GM21825 (cell line): ENCODE measurements around the gene ST3GAL4.

ENCODE experiments used
- ATAC-seq: cut with Tn5 transposase; IDR thresholded peaks from one replicate; pipeline ENCODE4 v1.9.1; 2021; ENCODE audit warnings: mild to moderate bottlenecking, moderate library complexity; ENCODE audit not compliant: unreplicated experiment

ST3GAL4 gene

DNA sequence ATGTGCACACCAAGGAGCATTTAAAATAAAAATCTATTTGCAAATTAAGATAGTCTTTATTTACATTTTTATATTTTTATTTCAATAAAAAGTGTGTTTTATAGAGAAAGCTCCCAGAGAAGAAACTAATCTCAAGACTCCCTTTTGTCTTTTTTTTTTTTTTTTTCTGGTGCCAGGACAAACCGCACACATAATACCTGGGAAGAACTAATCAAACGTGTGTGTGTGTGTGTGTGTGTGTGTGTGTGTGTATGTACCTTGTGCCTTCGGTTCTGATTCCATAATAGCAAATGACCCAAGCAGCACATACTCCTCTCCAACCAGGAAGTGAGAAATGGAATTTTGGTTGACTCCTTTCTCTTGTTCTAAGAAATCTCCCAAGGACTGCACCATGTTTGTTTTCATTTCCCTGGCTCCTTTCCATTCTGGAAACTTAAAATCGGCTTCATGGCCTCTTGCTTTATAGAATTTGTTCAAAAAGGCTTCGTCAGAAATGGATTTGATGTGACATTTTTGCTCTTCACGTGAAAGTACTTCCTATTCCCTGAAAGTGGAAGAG, 65.3 kb downstream of the ST3GAL4 start:
- ATAC-seq: no peak

DNA sequence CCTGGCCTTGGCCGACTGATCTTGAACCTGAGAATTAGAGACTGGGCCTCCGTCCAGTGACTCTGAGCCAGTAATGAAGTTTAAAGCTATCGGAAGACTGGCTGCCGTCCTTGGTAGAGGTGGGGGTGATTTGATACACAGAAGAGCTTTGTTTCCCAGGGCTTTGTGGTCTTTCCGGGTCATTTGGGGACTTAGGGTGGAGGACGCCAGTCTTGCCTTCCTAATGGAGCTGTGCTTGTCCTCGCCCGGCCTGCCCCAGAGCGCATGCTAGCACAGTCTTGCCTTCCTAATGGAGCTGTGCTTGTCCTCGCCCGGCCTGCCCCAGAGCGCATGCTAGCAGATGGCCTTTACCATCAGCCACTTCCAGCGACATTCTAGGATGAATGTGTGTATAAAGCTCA, 65.8 kb downstream of the ST3GAL4 start:
- ATAC-seq: no peak

DNA sequence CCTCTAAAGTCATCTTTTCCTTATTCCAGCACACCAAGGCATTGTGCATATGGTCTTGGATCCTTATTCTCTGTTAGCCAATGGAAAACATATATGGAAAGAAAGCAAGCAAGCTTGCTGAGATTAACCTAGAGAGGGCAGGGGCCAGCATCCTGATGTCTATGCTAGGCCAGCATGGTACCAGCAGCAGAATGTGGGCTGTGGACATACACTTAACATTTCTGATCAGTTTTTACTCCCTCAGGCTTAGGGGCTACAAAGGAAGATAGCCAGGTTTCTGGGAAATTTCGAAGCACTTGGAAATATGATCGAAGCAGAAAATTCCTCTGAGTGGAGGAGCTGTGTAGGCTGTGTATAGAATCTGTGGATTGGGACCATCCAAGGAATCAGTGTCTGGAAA, 67.0 kb downstream of the ST3GAL4 start:
- no peak for ATAC-seq

DNA sequence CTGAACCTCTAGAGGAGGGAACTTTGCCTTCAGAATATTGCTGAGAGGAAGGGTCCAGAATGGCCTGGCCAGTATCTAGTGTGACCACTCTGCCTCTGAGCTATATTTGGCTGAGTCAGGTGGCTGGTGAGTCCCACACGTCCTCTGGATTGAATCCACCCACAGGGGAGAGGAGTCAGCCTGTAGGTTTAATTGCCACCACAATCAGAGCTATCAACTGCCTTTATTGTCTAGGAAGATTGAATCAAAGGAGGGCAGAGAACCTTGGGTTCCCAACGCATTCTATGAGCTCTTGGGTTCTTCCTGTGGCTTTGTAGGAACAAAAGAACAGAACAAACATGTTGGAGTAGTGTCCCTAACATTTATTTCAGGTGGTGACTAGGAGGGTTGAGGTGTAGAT, 67.7 kb downstream of the ST3GAL4 start:
- no peak for ATAC-seq

DNA sequence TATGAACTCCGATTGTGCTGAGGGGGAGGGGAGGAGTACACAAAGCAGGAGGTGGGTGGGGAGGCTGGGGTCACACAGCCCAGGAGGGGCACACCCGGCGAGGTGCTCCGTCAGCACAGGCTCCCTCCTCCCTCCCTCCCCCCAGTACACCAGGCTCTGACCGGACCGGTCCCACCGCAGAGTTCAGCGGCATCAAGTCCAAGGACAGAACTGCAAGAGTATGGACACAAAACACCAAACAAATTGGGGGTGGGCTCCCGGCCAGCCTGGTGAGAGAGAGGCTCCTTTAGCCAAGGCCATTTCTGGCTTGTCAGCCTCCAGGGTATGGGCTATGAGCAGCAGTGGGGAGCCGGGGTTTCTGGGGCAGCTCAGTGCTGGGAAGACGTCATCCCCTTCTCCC, 68.3 kb downstream of the ST3GAL4 start:
- ATAC-seq: no peak

DNA sequence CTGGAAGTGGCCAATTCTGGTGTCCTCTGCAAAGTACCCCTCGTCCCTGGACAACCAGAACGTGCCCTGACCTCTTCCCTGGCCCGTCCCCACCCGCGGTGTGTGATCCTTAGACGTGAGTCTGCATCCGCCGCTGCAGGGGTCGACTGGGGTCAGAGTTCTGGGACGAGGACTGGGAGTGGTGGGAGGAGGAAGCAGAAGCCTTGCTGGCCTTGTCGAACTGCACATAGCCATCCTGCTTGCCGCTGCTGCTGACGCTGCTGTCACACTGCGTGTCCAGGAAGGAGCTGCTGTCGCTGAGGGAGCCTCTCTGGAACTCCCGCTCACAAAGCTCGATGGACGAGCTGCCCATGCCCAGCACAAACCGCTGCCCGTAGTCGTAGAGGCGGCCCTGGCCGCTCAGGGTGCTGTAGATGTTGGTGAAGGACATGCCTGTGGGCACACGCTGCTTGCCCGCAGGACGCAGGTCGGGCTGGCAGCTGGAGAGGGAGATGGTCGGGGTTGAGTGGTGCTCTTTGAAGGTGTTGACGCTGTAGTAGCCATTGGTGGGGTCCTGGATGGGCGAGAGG, 69.1 kb downstream of the ST3GAL4 start:
- ATAC-seq: no peak

DNA sequence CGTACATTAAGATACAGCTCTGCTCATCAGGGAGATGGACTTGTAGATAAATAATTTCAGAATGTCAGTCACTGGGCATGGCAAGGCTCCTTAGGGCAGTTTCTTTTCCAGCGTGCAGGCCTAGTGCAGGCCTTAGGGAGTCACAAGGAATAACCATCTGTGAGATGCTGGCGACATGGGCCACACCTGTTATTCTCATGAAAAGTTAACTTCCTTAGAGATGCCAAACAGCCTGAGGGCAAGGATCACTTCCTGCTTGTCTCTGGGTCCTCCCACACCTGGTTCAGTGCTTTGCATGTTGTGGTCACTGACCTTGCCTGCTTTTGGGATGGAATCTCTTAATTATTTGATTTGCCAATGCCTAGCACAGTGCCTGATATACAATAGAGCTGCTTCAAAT, 70.6 kb downstream of the ST3GAL4 start:
- ATAC-seq: no peak

DNA sequence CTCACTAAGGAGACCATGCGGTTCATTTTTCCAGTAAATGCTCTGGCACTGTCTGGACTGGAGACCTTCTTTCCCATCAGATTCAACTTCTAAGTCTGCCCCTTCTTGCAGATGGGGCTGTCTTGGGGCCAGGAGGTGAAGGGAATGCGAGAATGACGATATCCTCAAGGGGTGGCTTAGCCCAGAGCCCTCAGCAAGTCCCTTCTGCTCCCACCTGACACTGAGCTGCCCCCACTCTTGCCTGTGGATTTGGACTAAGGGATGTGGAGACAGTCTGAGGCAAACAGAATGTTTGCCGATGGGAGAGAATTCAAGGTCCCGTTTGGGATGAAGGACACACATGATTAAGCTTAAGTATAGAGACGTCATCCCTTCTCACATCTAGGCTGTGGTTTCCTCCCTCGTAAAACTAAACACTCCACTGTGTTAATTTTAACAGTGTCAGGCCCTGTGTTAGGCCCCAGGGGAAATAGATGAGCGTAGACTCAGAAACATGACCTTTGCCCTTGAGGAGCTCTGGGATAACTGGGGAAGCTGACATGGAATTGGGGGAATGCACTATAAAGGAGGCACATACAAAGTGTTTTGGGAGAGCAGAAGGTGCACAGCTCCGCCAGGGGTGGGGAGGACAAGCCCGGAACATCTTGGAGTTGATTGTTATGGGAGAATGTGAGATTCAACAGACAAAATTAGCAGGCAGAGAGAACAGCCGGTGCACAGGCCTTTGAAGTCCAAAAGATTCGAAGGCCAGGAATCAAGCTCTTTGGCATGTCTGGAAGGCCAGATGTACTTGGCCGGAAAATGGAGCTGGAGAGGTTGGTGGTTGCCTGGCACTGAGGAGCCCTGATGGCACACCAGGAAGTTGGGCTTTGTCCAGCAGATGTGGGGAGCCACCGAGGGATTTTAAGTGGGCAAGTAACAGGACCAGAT, 71.6 kb downstream of the ST3GAL4 start:
- ATAC-seq: peak; percentile 73

DNA sequence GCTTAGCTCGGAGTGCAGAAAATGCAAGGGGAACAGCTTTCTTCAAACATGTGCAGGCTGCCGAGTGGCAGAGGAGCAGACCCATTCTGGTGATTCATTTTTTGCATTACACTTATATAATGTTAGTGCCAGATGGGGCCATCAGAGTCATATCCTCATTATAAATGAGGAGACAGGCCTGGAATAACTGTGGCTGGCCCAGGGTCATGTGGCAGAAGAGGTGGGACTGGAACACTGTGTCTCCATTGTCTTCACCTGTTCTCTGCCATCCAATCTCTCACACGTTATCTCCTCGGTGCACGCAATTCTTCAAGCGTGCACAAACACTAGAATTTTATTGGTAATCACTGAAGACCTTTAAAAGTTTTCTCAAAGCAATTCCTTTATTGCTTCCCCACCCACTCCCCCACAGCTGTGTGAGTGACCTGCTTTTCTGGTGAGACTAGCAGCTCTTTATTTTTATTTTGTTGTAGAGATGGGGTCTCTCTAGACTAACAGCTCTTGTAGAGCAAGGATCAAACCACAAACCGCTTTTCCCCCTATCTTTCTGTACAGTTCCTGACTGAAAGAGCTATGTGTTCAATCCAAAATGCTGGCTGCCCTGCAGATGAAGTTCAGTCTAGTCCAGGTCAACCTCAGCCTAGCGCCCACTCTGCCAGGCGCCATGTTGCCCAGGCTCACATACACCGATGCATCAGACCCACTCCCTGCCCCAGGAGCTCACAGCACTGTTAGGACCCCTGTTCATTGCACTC, 75.3 kb downstream of the ST3GAL4 start:
- no peak for ATAC-seq

DNA sequence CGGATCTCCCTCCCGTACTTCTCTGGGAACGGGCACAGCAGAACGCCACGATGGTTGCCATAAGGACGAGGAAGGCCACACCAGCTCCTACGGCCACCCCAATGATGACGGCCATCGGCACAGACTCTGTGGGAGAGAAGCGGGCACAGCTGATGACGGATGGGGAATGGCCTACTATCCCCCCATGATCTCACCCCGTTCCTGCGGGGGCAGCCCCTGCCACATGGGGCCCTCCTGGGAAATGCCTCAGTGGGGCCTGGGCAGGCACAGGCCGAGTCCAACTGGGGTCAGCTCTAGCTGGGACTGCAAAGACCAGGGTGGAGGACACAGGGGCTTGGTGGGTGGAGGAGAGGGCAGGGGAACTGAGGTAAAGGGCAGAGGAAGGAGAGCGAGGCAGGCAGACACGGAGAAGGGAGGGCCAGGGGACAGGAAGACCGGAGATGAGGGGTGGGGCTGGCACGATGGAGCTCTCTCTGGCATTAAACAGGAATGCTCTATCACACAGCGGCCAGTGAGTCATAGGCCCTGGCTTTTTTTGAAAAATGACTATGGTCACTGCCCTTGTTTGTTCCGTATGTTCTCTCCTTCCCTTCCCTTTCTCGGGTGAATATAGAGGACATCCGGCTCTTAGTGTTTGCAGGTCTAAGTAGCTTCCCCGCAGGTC, 76.0 kb downstream of the ST3GAL4 start:
- ATAC-seq: no peak

DNA sequence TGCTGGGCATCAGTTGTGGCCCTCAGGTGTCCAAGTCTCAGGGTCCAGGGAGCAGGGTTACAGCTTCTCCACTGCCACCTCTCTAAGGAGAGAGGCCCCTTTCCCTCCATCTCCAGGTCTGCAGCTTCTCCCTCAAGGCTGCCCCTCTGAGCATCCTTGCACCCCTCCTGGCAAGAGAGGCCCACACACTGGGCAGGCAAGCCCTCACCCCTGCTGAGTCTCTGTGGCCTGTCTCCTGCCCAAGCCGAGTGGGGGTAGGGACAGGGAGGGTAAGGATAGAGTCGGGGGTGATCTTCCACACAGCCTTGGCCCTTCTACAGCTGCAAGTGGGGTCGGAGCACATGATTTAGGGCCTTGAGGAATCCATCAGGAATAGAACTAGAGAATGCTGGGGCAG, 76.6 kb downstream of the ST3GAL4 start:
- ATAC-seq: no peak

DNA sequence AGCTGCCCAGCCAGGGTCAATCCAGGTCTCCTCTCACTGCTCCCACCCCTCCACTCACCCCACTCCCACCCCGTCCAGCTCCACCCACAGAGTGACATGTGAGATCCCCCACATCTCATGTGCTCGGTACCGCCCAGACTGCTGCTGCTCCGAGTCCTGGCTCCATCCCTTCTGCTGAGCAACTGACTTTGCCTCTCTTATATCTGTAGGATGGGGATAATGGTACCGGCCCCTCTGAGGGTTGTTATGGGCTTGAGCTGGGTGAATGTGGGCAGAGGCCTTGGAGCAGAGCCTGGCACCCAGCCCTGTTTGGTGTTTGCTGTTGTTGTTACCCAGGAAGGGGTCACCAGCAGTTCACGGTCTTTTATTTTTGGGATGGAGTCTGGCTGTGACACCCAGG, 77.0 kb downstream of the ST3GAL4 start:
- no peak for ATAC-seq

DNA sequence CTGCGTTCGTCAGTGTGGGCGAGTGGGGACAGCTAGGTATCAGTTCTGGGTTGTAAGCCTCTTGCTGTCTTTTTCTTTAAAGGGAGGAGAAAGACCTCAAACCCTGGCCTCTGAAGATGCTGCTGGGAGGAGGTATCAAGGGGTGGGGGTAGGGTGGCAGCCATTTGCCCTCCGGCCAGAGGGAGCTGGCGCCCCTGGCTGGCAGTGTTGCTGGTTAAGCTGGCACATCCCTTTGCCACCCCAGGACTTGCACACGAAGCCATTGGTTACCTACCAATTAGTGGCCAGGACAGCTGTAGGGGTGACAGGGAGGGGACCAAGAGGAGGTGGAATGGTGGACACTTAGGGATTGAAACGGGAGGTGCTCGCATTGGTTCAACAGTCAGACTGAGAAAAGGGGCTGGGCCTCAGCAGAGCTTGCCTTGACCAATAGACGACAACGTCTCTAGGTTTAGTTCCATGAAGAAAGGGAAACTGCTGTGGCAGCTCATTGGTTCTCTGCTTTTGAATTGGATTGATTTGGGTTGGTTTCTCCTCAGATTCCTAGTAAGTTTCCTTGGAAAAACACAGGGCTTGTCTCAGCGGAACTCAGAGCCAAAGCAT, 77.9 kb downstream of the ST3GAL4 start:
- no peak for ATAC-seq

DNA sequence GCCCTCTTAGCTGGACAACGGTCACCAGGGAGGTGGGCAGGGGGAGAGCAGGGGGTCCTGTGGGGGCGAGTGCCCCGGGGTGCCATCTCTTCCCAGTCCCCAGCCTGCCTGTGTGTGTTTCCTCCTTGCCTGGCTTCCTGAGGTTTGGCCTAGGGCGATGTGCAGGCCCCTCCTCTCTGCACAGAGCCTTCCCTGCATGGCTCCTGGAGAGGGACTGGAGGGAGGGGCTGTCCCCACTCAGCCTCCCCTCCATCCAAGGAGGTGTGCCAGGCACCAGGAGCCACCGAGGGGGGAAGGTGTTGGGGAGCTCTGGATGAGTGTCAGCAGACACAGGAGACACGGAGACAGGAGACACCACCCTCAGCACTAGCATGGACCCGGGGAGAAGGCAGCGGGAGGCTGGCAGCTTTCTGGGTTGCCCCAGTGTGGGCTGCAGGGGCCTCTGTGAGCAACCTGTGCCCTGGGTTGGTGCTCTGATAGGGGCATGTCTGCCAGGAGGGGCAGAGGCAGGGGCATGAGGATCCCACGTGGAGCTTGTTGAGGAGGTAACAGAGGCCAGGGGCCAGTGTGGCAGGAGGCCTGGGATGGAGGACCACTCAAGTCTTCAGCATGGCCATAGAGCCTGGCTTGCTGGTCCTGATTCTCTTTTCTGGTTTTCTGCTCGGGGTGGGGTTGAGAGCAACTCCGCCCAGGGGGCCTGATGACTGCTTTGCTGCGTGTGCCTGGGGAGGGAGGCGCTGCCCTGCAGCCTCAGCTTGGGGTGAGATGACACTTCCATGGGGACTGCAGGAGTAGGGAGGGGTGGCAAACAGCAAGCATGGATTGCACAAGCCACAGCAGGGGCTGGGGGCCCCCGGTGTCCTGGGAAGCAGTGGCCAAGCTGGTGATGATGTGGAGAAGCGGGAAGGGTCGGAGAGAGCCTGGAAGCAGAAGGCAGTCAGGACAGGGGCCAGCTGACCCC, 78.8 kb downstream of the ST3GAL4 start:
- ATAC-seq: no peak

DNA sequence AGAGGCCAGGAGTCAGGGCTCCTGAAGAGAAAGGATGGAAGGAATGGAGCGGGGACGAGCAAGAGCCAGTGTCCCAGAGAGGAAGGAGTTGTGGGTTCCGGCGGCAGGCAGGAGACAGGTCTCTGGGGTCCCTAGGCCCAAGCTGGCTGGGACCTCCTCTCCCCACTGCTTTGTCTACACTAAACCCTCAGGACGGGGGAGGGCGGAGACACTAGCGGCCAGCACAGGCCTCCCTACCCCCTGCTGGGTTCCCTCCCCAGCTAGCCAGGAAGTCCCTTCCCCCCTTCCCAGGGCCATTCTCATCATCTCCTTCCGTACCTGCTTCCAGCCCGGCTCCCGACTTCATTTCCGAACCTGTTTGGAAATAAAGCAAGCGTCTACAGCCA, 79.5 kb downstream of the ST3GAL4 start:
- no peak for ATAC-seq

DNA sequence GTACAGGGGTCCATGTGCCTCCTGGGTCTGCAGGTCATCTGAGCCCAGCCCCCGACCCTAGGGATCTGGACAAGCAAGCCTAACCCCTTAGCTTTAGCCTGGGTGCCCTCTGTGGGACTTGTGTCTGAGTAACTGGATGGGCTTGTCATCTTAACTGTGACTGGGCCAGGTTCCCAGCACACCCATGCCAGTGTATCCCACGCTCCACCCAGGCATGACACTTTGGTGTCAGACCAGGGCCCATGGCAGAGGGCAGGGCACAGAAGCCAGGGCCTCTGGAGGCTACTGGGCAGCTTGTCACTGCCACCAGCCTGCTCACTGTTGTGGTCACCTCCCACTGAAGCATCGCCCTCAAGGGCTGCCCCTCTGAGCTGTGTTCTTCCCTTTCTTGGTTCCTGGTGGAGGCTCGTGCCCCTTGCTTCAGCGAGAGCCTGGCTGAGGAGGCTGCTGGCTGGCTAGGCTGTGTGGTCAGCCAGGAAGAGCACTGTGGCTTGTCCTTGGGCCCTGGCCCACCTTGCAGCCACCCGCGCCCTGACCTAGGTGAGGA, 80.8 kb downstream of the ST3GAL4 start:
- no peak for ATAC-seq

DNA sequence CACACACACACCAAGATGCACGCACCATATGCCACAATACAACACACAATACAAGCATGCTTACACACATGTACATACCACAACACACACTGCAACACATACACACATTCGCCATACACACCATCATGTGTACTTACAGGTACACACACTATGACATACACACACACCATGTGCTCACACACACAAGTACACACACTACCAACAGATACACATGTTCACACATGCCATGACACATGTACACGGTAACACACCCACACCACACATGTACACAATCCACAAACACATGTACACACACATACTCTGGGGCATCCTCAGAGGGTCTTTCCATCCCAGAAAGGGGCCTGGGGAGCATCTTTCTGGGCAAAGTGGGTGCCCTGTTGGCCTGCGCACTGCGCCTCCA, 82.2 kb downstream of the ST3GAL4 start:
- no peak for ATAC-seq

DNA sequence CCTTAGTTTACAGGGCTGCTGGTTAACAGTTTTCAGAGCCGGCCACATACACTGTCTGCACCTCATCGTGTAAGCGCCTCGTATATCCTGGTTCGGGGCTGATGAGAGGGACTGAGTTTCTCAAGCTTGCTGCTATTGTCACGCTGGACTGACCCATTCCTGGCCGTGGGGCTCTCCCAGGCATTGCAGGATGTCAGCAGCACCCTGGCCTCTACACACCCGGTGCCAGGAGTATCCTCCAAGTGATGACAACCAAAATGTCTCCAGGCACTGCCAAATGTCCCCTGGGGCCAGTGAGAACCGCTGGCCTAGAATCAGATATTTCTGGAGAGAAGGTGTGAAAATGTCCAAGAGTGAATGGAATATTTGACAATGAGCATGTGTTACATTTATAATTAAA, 82.8 kb downstream of the ST3GAL4 start:
- ATAC-seq: no peak

DNA sequence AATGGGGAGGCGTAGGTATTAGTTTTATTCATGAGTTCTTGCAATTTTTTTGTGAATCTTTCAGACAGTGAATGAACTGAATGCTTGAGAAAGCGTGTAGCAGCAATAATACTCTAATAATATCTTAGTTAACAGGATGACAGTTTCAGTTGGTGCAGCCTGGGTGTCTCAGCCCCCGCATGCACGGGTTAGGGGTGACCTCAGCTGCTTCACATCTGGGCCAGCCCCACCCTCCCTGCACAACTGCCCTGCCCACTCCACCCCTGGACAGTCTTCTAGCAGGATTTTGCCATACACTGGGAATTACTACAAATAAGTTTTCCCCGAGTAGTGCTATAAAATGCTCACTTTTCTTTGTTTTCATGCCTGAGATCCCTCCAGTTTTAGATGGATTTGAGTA, 83.2 kb downstream of the ST3GAL4 start:
- no peak for ATAC-seq
